ENCODE measurements around the gene TMEM150A. TPM values are rescaled to one million over a fixed set of nuclear protein-coding genes. Genes with fewer than 3 reads are reported as not detected.
"Not testable (repeated sequence)": the region's sequence is repeated elsewhere in the genome, so short reads cannot be mapped to it uniquely, and the experiment has no call there.

TMEM150A gene
- total RNA-seq, 1 donor from 2014 or later = 8.5 TPM

GRCh38 chr2:85575739-85576138, 26.8 kb downstream of the TMEM150A start:
- DNase-seq (ENCODE audit: low read depth, low spot score) = no peak

GRCh38 chr2:85566265-85566664, 36.2 kb downstream of the TMEM150A start:
- DNase-seq (ENCODE audit: low read depth, low spot score) = no peak

GRCh38 chr2:85564144-85564563, 38.3 kb downstream of the TMEM150A start:
- no peak for DNase-seq (ENCODE audit: low read depth, low spot score)

- DNase-seq (ENCODE audit: low read depth, low spot score) = peak; percentile 76
Measured at GRCh38 chr2:85561280-85562212, 41.0 kb downstream of the TMEM150A start, which contains the start of gene GGCX. Gene GGCX, minus strand, starts transcription at chr2:85561493. Its CDS starts 65 bp downstream, at chr2:85561428.

GRCh38 chr2:85560812-85561279, 41.7 kb downstream of the TMEM150A start:
- DNase-seq (ENCODE audit: low read depth, low spot score) = no peak

- DNase-seq (ENCODE audit: low read depth, low spot score) = not testable (repeated sequence)
Measured at GRCh38 chr2:85560403-85560726, 42.1 kb downstream of the TMEM150A start.

- DNase-seq (ENCODE audit: low read depth, low spot score) = no peak
Measured at GRCh38 chr2:85558160-85558559, 44.3 kb downstream of the TMEM150A start.

GRCh38 chr2:85557130-85557529, 45.4 kb downstream of the TMEM150A start:
- no peak for DNase-seq (ENCODE audit: low read depth, low spot score)

GRCh38 chr2:85554980-85555612, 47.4 kb downstream of the TMEM150A start:
- no peak for DNase-seq (ENCODE audit: low read depth, low spot score)

- DNase-seq (ENCODE audit: low read depth, low spot score) = no peak
Measured at GRCh38 chr2:85553184-85553583, 49.3 kb downstream of the TMEM150A start.

- peak; percentile 37 for DNase-seq (ENCODE audit: low read depth, low spot score)
Measured at GRCh38 chr2:85551698-85552678, 50.5 kb downstream of the TMEM150A start.

- DNase-seq (ENCODE audit: low read depth, low spot score) = no peak
Measured at GRCh38 chr2:85550486-85550885, 52.0 kb downstream of the TMEM150A start.

GRCh38 chr2:85549826-85550225, 52.7 kb downstream of the TMEM150A start:
- peak; percentile 20 for DNase-seq (ENCODE audit: low read depth, low spot score)

GRCh38 chr2:85549095-85549494, 53.4 kb downstream of the TMEM150A start:
- DNase-seq (ENCODE audit: low read depth, low spot score) = no peak

- DNase-seq (ENCODE audit: low read depth, low spot score) = no peak
Measured at GRCh38 chr2:85548608-85548900, 53.9 kb downstream of the TMEM150A start.

Other genes starting within 250 kb of the TMEM150A start
- 36.3 and 67.8 TPM in 2 replicates for gene RETSAT, start 248.2 kb downstream of the TMEM150A start, total RNA-seq
- 8.3 and 17.9 TPM in 2 replicates for gene ELMOD3, start 247.9 kb downstream of the TMEM150A start, total RNA-seq
- gene CAPG, start 192.3 kb downstream of the TMEM150A start, total RNA-seq = 73.1 and 75.6 TPM in 2 replicates
- 0.13 TPM in 1 of 2 replicates, not detected in the other for gene SH2D6, start 184.0 kb downstream of the TMEM150A start, total RNA-seq
- 161 and 214 TPM in 2 replicates for gene MAT2A, start 63.5 kb downstream of the TMEM150A start, total RNA-seq
- gene GGCX, start 41.2 kb downstream of the TMEM150A start, total RNA-seq = 39.1 and 68.9 TPM in 2 replicates
- 14.6 and 19.2 TPM in 2 replicates for gene VAMP8, start 25.1 kb downstream of the TMEM150A start, total RNA-seq
- 60.0 and 101 TPM in 2 replicates for gene VAMP5, start 18.3 kb downstream of the TMEM150A start, total RNA-seq
- 164 and 248 TPM in 2 replicates for gene RNF181, start 7.0 kb downstream of the TMEM150A start, total RNA-seq
- gene C2orf68, start 9.4 kb upstream of the TMEM150A start, total RNA-seq = 20.6 and 21.2 TPM in 2 replicates
- 56.8 and 75.7 TPM in 2 replicates for gene USP39, start 13.5 kb upstream of the TMEM150A start, total RNA-seq
- not detected in 2 replicates for gene SFTPB, start 65.5 kb upstream of the TMEM150A start, total RNA-seq
- gene GNLY, start 91.7 kb upstream of the TMEM150A start, total RNA-seq = not detected in 2 replicates
- 5.7 and 23.8 TPM in 2 replicates for gene ATOH8, start 151.3 kb upstream of the TMEM150A start, total RNA-seq

Data from pulmonary artery endothelial cell (primary cell).